Common myeloid progenitor, CD34-positive (primary cell): ENCODE data around the gene LPCAT3.
A peak's percentile ranks its signal among the peaks of the same experiment; 100 is the strongest.

Experiments used
- CTCF ChIA-PET: fragments of 350-600 bp; sonication (Branson Sonifier 250); formaldehyde crosslinking; loops from one replicate; lab custom pipeline; 2021; ENCODE audit warnings: antibody characterized with exemption; lab: Charles Lee
- POLR2A ChIA-PET: fragments of 350-600 bp; sonication (Branson Sonifier 250); formaldehyde crosslinking; loops from one replicate; lab custom pipeline; 2021; ENCODE audit warnings: antibody characterized with exemption; lab: Charles Lee
- DNase-seq, 3 donors: peaks; one replicate each; pipeline versions ENCODE4 v3.0.0 to v3.0.0-alpha.2; 2013
- H3K27ac ChIP-seq, 2 experiments: 1 replicate in 1 of 2; 2 replicates in 1 of 2; pipeline ENCODE4 v1.7.0; 2013; ENCODE audit warnings: inconsistent platforms in 2 of 2, low read length in 2 of 2, mild to moderate bottlenecking in 2 of 2, low read depth in 1 of 2, moderate library complexity in 1 of 2; ENCODE audit not compliant: severe bottlenecking in 2 of 2, insufficient read depth in 1 of 2, poor library complexity in 1 of 2
- H3K27me3 ChIP-seq, 5 experiments: replicated peaks in 2 of 5; 1 replicate in 3 of 5; 2 replicates in 2 of 5; pipeline versions ENCODE4 v1.6.1 to v1.7.0; 2013; ENCODE audit warnings: low read length in 4 of 5, mild to moderate bottlenecking in 2 of 5, moderate library complexity in 2 of 5, inconsistent platforms in 1 of 5; ENCODE audit not compliant: insufficient read depth in 5 of 5, control insufficient read depth in 4 of 5
- H3K36me3 ChIP-seq, 4 experiments: 1 replicate in 2 of 4; 2 replicates in 2 of 4; pipeline versions ENCODE4 v1.6.1 to v1.7.0; 2013; ENCODE audit warnings: low read length in 3 of 4, control low read depth in 1 of 4, mild to moderate bottlenecking in 1 of 4; ENCODE audit not compliant: control insufficient read depth in 4 of 4, insufficient read depth in 4 of 4
- H3K4me1 ChIP-seq, 4 experiments: 1 replicate in 3 of 4; 2 replicates in 1 of 4; pipeline versions ENCODE4 v1.6.1 to v1.7.1; 2013; ENCODE audit warnings: low read length in 3 of 4, mild to moderate bottlenecking in 3 of 4, control low read depth in 1 of 4, inconsistent platforms in 1 of 4, moderate library complexity in 1 of 4; ENCODE audit not compliant: control insufficient read depth in 4 of 4, insufficient read depth in 4 of 4; ENCODE audit errors: control extremely low read depth in 1 of 4
- H3K4me3 ChIP-seq, 7 experiments: 1 replicate in 4 of 7; 2 replicates in 3 of 7; pipeline versions ENCODE4 v1.5.1 to v1.7.0; 2013; ENCODE audit warnings: mild to moderate bottlenecking in 7 of 7, low read length in 6 of 7, moderate library complexity in 6 of 7, inconsistent platforms in 2 of 7, low read depth in 2 of 7, control low read depth in 1 of 7; ENCODE audit not compliant: insufficient read depth in 4 of 7, control insufficient read depth in 1 of 7; ENCODE audit errors: extremely low read depth in 1 of 7
- H3K9me3 ChIP-seq, 5 experiments: 1 replicate in 4 of 5; 2 replicates in 1 of 5; pipeline versions ENCODE4 v1.6.1 to v1.7.1; 2013; ENCODE audit warnings: low read length in 4 of 5, mild to moderate bottlenecking in 2 of 5, inconsistent platforms in 1 of 5, low read depth in 1 of 5, moderate library complexity in 1 of 5; ENCODE audit not compliant: control insufficient read depth in 4 of 5, insufficient read depth in 2 of 5; ENCODE audit errors: control extremely low read depth in 1 of 5
- WGBS: methylation state at CpG from one replicate; pipeline ENCODE4 v1.1.5; 2013; ENCODE audit not compliant: insufficient coverage; 5-methylcytosine and 5-hydroxymethylcytosine counted together

LPCAT3 gene

DNA sequence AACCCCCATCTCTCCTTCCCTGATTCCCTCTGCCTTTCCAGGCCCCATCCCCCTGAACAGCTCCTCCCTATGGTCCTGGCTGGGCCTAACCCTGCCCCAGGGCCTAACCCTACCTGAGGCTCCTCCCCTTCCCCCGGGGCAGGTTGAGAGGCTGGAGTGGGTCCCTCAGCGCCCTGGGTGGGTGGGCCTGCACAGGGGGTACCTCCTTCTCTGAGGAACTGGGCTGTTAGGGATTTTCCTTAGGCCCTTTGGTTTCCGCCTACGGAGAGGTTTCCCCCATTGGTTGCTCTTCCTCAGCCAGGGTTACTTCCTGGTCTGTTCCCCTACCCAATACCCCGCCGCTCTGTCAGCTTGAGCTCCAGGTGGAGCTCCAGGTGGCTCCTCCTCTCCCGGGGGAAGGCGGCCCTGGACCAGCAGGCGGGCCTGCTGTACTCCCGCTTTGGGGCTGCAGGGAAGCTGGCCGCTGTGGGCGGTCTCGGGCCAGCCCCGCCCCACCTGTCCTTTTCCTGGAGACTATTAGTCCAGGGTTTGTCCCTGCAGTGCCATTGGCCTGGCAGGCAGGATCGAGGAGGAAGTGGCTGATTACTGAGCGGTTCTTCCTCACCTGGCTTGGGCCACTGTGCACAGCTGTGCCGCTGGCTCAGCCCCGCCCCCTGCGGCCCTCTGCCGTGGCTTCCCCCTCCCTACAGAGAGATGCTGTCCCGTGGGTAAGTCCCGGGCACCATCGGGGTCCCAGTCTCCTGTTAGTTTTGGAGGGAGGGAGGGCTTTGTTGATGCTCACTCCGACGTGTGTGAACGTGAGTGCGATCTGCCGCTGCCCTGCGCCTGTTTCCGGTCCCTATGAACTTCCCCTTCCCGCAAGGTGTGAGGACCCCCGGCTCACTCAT is 72.0 kb downstream of the LPCAT3 start:
- H3K4me3 ChIP-seq: peak overlapping the region; percentile 2 to 74 (median 49)
- peak overlapping the region in 1 of 2 experiments; percentile 39 for H3K27ac ChIP-seq
- ChIA-PET POLR2A (interaction anchor here (0.9 to 4.0 kb wide), 4 partner anchors 9 to 19 kb away, joined by 4 to 42 read pairs (median 5); no protein-coding TSS in a partner anchor), CTCF (interaction anchor here (0.8 to 16.4 kb wide), 14 partner anchors 8 to 199 kb away, joined by 3 to 441 read pairs (median 4); partner anchors contain the start of genes C1RL and SPSB2)
- peak in 2 of 3 donors; percentile 62 to 69 for DNase-seq
- H3K9me3 ChIP-seq: no peaks in the 10 kb centered on the region
- H3K36me3 ChIP-seq: peaks cover 0 to 6% (median 3%) of the 10 kb centered on the region in 4 experiments
- WGBS: 9% methylated on average over 14 of the region's 32 CpGs
- H3K4me1 ChIP-seq: peaks cover 11 to 66% (median 61%) of the 10 kb centered on the region in 4 experiments
- H3K27me3 ChIP-seq: no peaks in the 10 kb centered on the region

GRCh38 chr12:6945613-6946012 is 72.7 kb downstream of the LPCAT3 start:
- H3K4me3 ChIP-seq: peak overlapping the region in 2 of 7 experiments; percentile 73 to 74

DNA sequence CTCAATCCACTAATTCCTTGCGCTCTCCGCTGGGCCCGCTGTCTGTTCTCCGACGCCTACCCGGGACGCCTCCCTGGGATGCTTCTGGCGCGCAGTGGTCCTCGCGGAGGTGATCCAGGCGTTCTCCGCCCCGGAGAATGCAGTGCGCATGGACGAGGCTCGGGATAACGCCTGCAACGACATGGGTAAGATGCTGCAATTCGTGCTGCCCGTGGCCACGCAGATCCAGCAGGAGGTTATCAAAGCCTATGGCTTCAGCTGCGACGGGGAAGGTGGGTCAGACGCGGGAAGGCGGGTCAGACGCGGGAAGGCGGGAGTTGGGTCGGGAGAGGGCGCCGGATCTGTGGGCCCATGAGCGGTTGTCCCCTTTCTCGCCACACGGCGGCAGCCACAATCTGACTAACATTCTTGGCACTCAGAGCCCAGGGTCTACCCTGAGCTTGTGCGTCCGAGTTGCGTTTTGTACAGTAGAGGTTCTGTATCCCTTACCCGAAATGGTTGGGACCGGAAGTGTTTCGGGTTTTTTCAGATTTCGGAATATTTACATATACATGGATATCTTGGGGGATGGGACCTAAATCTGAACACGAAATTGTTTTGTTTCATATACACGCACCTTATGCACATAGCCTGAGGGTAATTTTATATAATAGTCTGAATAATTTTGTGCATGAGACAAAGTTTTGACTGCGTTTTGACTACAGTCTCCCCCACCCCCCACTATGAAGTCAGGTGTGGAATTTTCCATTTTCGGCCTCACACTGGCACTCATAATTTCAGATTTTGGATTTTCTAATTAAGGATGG is 73.7 kb downstream of the LPCAT3 start:
- 0% methylated on average over 42 of the region's 48 CpGs for WGBS
- peaks cover 0 to 18% (median 9%) of the 10 kb centered on the region in 4 experiments for H3K36me3 ChIP-seq
- peak overlapping the region; percentile 41 to 89 (median 71) for H3K4me3 ChIP-seq
- CTCF ChIA-PET: interaction anchor here (1.1 to 16.4 kb wide), 17 partner anchors 8 to 201 kb away, joined by 3 to 441 read pairs (median 6); partner anchors contain the start of genes C1R, C1RL, LPCAT3 and SPSB2
- POLR2A ChIA-PET: interaction anchor here (0.5 to 4.0 kb wide), 24 partner anchors 7 to 697 kb away, joined by 3 to 42 read pairs (median 5); partner anchors contain the start of genes ATN1, C1RL, ENO2 and LPCAT3
- H3K27me3 ChIP-seq: no peaks in the 10 kb centered on the region
- peak overlapping the region; percentile 97 to 99 for H3K27ac ChIP-seq
- DNase-seq: peak; percentile 90 to 94 (median 93)
- H3K9me3 ChIP-seq: no peaks in the 10 kb centered on the region
- H3K4me1 ChIP-seq: peaks cover 3 to 53% (median 48%) of the 10 kb centered on the region in 4 experiments

More at GRCh38 chr12:6945613-6946012, 72.7 kb downstream of the LPCAT3 start:
- ChIA-PET CTCF (interaction anchor here (1.1 to 16.4 kb wide), 14 partner anchors 10 to 200 kb away, joined by 3 to 441 read pairs (median 5); partner anchors contain the start of genes C1RL and SPSB2), POLR2A (interaction anchor here (0.9 to 4.0 kb wide), 6 partner anchors 13 to 78 kb away, joined by 3 to 42 read pairs (median 24); partner anchors contain the start of gene TPI1)
- H3K4me1 ChIP-seq: peaks cover 7 to 61% (median 56%) of the 10 kb centered on the region in 4 experiments
- no peaks in the 10 kb centered on the region for H3K9me3 ChIP-seq
- H3K36me3 ChIP-seq: peaks cover 0 to 13% (median 6%) of the 10 kb centered on the region in 4 experiments
- WGBS: 93% methylated on average over 11 of the region's 11 CpGs
- no peaks in the 10 kb centered on the region for H3K27me3 ChIP-seq
- DNase-seq: no peak
- no peak overlapping the region for H3K27ac ChIP-seq

GRCh38 chr12:6943722-6944380 is 74.4 kb downstream of the LPCAT3 start, which contains the start of the genes C12orf57 and RNU7-1:
C12orf57 (plus strand) TSS chr12:6944022; CDS start chr12:6944122, 100 bp downstream.
RNU7-1 (plus strand) TSS chr12:6943816.
- H3K4me1 ChIP-seq: peaks cover 3 to 49% (median 42%) of the 10 kb centered on the region in 4 experiments
- peak; percentile 89 to 96 (median 92) for DNase-seq

GRCh38 chr12:6943389-6943721 is 74.9 kb downstream of the LPCAT3 start:
- POLR2A ChIA-PET: interaction anchor here (0.8 to 4.0 kb wide), 20 partner anchors 8 to 698 kb away, joined by 3 to 42 read pairs (median 7); partner anchors contain the start of genes ATN1, C1RL, ENO2 and LPCAT3
- Histone ChIP-seq H3K27me3 (no peaks in the 10 kb centered on the region), H3K4me3 (peak overlapping the region in 5 of 7 experiments; percentile 11 to 89 (median 71)), H3K9me3 (no peaks in the 10 kb centered on the region), H3K27ac (peak overlapping the region; percentile 97 to 99), H3K4me1 (peaks cover 3 to 53% (median 44%) of the 10 kb centered on the region in 4 experiments), H3K36me3 (peaks cover 0 to 19% (median 11%) of the 10 kb centered on the region in 4 experiments)
- DNase-seq: peak; percentile 93 to 97 (median 97)
- CTCF ChIA-PET: interaction anchor here (0.7 to 16.4 kb wide), 17 partner anchors 9 to 298 kb away, joined by 3 to 441 read pairs (median 6); partner anchors contain the start of genes C1RL, LPCAT3, SPSB2 and TPI1
- WGBS: 0% methylated on average over 6 of the region's 13 CpGs

More at GRCh38 chr12:6943722-6944380, 74.4 kb downstream of the LPCAT3 start, which contains the start of the genes C12orf57 and RNU7-1:
- no peaks in the 10 kb centered on the region for H3K27me3 ChIP-seq
- H3K9me3 ChIP-seq: no peaks in the 10 kb centered on the region
- peak within 1 kb of the TSS; percentile 41 to 89 (median 71) for H3K4me3 ChIP-seq
- H3K36me3 ChIP-seq: peaks cover 0 to 19% (median 11%) of the 10 kb centered on the region in 4 experiments
- POLR2A ChIA-PET: interaction anchor here (0.5 to 4.0 kb wide), 24 partner anchors 8 to 698 kb away, joined by 3 to 42 read pairs (median 6); partner anchors contain the start of genes ATN1, C1RL, ENO2 and LPCAT3
- WGBS: under 1% methylated on average over 22 of the region's 31 CpGs
- CTCF ChIA-PET: interaction anchor here (0.7 to 16.4 kb wide), 20 partner anchors 9 to 299 kb away, joined by 3 to 441 read pairs (median 6); partner anchors contain the start of genes C1R, C1RL, LPCAT3 and SPSB2
- peak within 1 kb of the TSS; percentile 97 to 99 for H3K27ac ChIP-seq
